Medulla oblongata (tissue), 1 donor: ENCODE data around the gene LDHAL6B.

Experiments used
- DNase-seq: peaks from one replicate; pipeline ENCODE4 v3.0.0-alpha.2; 2015; ENCODE audit errors: extremely low spot score

LDHAL6B gene

DNA sequence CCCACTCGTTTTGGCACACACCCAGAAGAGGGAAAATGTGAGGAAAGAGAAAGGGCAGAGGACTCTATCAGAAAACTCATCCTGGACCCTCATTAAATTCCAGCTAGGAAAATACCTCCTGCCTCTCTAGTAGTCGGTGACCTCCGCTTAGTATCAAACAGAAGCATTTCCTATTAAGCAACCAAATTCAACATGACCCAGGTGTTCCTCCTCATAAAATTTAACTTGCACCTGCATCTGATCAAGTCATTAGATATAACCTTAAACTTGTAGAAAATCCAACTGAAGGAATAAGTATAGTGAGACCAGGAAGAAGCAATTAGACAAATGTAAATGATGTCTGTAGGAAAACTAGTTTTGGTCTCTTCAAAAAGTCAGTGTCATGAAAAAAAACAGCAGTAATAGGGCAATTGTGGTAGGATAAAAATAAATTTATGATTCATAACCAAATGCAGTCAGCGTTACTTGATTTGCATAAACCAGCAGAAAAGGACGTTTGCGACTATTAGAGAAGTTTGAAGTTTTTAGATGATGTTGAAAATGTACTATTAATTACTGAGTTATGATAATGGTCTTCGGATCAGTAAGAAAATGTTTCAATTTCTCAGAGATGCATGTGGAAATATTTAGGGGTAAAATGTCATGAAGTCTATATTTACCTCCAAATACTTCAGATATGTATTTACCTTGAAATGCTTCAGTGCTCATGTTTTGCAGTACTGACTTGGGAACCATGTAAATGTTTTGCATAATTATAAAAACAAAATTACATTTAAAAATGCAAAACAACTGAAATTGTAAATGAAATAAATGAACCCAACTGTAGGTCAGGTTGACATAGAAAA lies 44.6 kb downstream of the LDHAL6B start:
- no peak for DNase-seq

DNA sequence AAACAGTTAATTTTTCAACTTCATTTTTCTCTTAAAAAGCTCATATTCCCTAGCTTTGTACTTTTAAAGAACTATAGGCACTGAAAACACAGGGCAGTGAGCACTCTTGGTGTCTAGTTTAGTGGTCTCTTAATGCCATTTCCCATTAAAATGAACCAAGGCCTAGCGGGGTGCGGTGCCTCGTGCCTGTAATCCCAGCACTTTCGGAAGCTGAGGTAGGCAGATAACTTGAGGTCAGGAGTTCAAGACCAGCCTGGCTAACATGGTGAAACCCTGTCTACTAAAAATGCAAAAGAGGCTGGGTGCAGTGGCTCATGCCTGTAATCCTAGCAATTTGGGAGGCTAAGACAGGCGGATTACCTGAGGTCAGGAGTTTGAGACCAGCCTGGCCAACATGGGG lies 45.5 kb downstream of the LDHAL6B start:
- no peak for DNase-seq

DNA sequence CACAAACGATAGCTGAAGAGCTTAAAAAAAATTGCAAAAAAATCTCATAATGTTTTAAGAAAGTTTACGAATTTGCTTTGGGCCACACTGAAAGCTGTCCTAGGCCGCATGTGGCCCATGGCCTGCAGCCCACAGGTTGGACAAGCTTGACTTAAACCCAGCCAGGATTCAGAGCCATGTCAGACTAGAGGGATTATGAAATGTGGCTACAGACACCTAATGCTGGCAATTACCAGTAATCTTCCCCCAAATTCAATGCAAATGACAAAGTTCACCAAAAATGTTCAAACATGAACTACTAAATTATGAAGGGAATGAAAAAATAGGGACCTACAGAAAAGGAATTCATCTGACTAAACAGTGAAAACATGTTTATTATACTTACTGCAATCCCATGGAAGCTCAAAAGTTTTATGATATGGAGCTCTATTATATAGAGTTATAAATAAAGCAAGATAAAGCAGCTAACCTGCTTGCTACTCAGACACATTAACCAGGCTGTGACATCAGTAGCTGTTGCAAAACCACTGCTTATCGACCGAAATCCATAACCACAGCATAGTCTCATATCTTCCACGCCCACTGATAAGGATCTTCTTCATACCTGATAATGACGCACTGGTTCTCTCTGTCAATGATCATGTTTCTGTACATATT lies 49.2 kb downstream of the LDHAL6B start:
- DNase-seq = no peak

DNA sequence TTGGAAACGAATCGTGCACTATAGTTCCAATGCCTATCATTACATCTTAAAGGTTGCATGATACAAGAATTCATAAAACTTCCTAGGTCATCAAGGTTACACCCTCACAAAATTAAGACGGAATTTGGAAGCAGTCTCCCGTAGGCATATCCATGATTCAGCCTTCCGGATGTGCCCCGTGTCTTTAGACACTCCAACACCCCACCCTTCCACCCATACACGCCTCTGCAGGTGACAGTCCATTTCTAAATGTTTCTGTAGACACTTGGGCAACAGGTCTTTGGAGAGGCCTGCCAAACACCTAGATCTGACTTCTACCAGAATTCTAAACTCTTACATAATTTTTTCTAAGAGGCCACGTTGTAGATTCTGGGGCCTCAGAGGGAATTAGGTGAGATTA lies 49.8 kb downstream of the LDHAL6B start:
- DNase-seq = no peak

DNA sequence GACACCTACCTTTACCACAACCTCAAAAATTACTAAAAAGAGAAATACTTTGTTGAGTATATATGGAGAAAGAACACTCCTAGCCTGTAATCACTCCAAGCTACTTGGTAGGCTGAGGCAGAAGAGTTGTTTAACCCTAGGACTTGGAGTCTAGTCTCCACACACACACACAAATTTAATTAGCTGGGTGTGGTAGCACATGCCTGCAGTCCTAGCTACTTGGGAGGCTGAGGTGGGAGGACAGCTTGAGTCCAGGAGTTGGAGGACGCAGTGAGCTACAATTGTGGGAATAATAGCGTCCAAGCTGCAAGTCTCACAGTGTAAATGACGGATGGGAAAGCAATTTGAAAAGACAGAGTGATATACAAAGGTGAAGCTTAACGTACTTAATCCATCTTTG lies 50.5 kb downstream of the LDHAL6B start:
- no peak for DNase-seq
